Fibroblast of peridontal ligament (primary cell): Measurements from ENCODE around the gene MGME1.
A peak's percentile ranks its signal among the peaks of the same experiment; 100 is the strongest.

ENCODE experiments used
- DNase-seq: peaks from one replicate; pipeline ENCODE4 v3.0.0-alpha.2; 2010; ENCODE audit errors: extremely low read depth

Gene MGME1

GRCh38 chr20:17992847-17993513 lies 24.2 kb downstream of the MGME1 start:
- DNase-seq, result no peak

DNA sequence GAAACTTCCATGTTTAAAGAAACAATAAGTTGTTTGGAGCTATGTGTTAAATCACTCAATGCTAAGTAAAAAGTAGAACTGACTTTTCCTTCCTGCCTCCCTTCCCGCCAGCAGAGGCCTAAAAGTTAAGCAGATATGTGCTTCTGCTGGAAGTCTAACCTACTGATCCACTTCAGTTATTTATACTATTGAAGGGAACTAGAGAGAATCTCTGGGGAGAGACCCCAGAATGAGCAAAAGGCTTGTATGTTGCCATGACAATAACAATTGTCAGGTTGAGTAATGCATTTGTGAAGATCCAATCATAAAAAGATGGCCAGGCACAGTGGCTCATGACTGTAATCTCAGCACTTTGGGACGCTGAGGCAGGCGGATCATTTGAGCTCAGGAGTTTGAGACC lies 24.7 kb downstream of the MGME1 start:
- DNase-seq, result no peak

DNA sequence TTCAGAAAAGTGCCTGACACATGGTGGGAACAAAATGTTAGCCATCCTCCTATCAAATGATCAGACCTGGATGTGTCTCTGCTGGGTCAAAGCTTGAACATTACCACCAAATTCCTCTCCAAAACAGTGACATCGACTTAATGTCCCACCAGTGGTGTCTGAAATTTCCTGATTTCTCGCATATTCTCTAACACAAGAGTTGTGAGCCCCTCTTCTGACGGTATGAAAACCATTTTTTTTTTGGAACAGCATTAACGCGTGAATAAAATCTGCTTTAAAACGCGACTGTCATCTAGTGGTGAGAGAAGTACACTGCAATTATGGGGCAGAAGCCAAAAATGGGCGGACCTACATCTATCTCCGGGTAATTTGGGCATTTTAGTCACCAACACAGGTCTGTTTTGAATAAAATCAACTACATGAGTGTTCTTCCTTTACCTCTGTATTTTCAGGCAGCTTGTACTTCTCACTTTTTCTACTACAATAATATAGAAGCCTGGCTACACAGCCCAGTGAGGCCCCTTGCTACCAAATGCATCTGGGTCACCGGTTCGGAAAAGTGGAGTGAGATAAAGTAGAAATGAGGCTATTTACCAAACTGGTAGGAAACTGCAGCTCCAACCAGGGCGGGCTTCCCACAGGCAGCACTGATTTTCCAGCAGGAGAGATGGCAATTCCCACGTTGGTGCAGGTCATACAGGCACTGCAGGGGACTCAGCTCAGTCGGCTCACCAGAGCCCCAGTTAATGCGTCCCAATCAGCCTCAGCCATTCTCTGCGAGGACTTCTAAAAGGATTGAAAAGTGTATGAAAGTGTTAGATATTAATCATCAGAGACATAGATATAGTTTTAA lies 27.4 kb downstream of the MGME1 start:
- peak; percentile 86 for DNase-seq

- DNase-seq, result no peak
Observed at GRCh38 chr20:17998446-17998845, 29.6 kb downstream of the MGME1 start.

DNA sequence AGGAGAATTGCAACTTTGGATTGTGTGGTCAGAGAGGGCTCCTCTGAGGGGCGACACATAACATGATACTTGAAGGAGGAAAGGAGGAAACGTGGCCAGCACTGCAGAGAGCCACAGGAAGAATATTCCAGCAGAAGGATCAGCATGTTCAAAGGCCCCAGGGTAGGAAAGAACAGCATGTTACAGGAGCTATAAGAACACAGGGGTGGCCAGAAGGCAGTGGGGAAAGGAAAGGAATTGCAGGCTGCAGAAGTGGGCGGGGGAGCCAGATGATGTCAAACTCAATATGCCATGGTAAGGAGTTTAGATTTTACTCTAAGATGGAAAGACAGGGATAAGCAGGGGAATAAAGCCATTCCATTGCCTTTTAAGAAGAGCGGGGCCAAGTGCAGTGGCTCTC lies 30.7 kb downstream of the MGME1 start:
- DNase-seq, result no peak

GRCh38 chr20:18001131-18001921 lies 32.5 kb downstream of the MGME1 start:
- DNase-seq, result peak; percentile 80

DNA sequence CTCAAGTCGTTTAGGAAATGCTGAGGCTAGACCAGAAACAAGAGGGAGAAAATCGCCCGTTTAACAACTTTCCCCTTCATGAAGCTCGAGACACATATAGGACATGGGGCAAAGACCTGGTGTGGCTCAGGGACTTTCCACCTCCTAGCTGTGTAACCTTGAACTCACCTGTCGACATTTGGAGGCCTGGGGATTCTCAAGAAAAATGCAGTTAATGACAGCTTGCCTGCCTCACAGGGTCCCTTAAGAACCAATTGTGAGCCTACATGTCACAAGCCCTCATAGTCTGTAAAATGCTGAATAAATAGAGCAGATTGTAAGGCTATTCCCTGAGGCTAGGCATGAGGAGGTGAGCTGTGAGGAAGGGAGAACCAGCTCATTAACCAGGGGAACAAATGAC lies 35.1 kb downstream of the MGME1 start:
- no peak for DNase-seq

DNA sequence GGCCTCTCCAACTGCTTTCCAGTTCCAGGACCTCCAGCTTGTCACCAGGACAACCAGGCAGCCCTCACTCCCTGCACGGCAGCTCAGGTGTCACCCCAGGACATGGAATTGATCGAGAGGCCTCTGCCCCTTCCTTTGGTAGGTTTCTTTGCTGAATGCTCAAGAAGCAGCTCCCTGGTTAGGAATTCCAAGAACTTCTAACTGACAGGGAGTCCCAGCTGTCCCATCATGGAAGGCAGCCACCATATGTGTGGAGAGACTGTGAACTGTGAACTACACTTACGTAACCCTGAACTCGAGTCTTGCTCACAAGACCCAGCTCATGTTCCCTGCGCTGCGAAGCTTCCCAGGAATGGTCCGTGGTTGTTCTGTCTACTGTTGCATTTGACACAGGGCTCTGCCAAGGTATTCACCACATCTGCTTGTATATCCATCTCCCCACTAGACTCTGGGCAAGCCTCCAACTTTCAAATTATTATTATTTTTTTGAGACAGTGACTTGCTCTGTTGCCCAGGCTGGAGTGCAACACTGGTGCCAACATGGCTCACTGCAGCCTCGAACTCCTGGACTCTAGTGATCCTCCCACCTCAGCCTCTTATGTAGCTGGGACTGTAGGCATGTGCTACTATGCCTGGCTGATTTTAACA lies 35.7 kb downstream of the MGME1 start:
- peak; percentile 45 for DNase-seq

- no peak for DNase-seq
Observed at GRCh38 chr20:18005170-18005989, 36.6 kb downstream of the MGME1 start.

GRCh38 chr20:18005990-18006364 lies 37.2 kb downstream of the MGME1 start:
- no peak for DNase-seq

DNA sequence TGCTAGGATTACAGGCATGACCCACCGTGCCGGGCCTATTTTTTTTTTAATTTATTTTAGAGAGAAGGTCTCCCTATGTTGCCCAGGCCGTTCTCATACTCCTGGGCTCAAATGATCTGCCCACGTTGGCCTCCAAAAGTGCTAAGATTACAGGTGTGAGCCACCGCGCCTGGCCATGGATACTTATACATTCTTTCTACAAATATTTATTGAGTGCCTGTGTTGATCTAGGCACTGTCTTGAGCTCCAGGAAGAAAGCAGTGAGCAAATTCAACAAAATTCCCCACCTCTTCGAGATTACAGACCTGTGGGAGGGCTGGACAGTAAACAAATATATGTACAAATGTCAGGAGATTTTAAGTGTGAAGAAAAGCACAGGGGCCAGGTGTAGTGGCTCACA lies 37.9 kb downstream of the MGME1 start:
- DNase-seq, result no peak

- DNase-seq, result no peak
Observed at GRCh38 chr20:18007534-18008292, 38.9 kb downstream of the MGME1 start.

DNA sequence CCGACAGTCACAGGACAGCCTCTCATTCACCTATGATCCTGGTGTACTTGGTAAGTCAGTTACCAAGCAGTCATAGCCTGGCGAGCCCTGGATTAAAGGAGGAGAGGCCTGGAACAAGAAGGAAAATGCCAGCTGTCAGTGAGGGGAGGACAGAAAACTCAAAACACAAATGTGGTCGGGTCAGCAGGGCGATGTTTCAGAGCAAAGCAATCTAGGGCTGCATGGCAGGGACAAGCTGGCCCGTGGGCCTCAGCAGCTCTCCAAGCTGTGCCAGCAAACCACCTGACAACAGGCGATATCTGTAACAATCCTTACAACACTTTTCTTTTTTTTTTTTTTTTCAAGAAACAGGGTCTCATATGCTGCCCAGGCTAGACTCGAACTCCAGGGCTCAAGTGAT lies 40.3 kb downstream of the MGME1 start:
- DNase-seq, result no peak

GRCh38 chr20:18011482-18011881 lies 42.7 kb downstream of the MGME1 start:
- no peak for DNase-seq

DNA sequence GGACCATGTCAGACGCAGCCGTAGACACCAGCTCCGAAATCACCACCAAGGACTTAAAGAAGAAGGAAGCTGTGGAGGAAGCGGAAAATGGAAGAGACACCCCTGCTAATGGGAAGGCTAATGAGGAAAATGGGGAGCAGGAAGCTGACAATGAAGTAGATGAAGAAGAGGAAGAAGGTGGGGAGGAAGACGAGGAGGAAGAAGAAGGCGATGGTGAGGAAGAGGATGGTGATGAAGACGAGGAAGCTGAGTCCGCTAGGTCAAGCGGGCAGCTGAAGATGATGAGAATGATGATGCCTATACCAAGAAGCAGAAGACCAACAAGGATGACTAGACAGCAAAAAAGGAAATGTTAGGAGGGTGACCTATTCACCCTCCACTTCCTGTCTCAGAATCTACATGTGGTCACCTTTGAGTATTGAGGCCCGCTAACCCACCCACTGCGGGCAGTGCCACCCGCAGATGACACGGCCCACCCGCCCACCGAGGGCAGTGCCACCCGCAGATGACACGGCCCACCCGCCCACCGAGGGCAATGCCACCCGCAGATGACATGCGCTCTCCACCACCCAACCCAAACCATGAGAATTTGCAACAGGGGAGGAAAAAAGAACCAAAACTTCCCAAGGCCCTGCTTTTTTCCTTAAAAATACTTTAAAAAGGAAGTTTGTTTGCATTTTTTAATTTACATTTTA lies 43.3 kb downstream of the MGME1 start:
- no peak for DNase-seq

- DNase-seq, result no peak
Observed at GRCh38 chr20:18012901-18013300, 44.1 kb downstream of the MGME1 start.

DNA sequence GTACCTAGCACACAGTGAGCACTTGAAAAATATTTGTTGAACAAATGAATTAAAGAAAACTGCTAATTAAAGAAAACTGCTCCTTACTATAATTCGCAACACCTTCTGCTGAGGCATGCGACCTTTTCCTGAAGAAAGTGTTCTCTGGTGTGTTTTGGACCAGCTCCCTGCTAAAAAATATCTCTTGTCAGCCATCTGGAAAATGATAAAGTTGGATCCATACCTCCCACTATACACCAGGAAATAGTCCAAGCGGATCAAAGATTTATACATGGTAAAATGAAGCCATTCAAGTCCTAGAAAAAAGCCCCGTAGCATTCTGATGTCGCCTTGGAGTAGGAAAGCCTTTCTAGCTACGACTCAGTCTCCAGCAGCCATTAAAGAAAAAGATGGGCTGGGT lies 45.6 kb downstream of the MGME1 start:
- DNase-seq, result no peak

GRCh38 chr20:18016772-18017171 lies 48.0 kb downstream of the MGME1 start:
- DNase-seq, result no peak

GRCh38 chr20:18018100-18018499 lies 49.3 kb downstream of the MGME1 start:
- no peak for DNase-seq

GRCh38 chr20:18019068-18019467 lies 50.2 kb downstream of the MGME1 start:
- DNase-seq, result peak; percentile 5
